IMR-90 (cell line): ENCODE data around the gene CD101. TPM values are rescaled to one million over a fixed set of nuclear protein-coding genes. Genes with fewer than 3 reads are reported as not detected.

Experiments
- ATAC-seq: fragments of 200-7000 bp; cut with Tn5 transposase; 2 replicates; pipeline ENCODE4 v1.9.1; 2020; ENCODE audit warnings: low read depth, mild to moderate bottlenecking, moderate library complexity
- BruUV-seq: library from RNA; stranded (reverse); fragments of 400-500 nt; replicated peaks from 2 replicates; lab custom pipeline; 2021; lab: Mats Ljungman, UMichigan
- CTCF ChIA-PET: fragments of 300-600 bp; formaldehyde crosslinking; extraction: SDS; loops from one replicate; lab custom pipeline; 2021; ENCODE audit warnings: antibody characterized with exemption; lab: Yijun Ruan, JAX
- POLR2A ChIA-PET: fragments of 300-600 bp; sonication (Branson Sonifier 250); formaldehyde crosslinking; loops from one replicate; lab custom pipeline; 2022; ENCODE audit warnings: antibody characterized with exemption; ENCODE audit not compliant: unreplicated experiment; lab: Charles Lee
- DNase-seq: peaks from one replicate; pipeline ENCODE4 v3.0.0; 2013
- H2AFZ ChIP-seq: replicated peaks from 2 replicates; pipeline ENCODE3; 2013; ENCODE audit warnings: low read length, mild to moderate bottlenecking; ENCODE audit not compliant: poor library complexity
- H2AK5ac ChIP-seq: 2 replicates; pipeline ENCODE4 v1.6.1; 2013; ENCODE audit warnings: low read depth, low read length, inconsistent platforms
- H2AK9ac ChIP-seq: replicated peaks from 2 replicates; pipeline ENCODE3; 2013; ENCODE audit warnings: mild to moderate bottlenecking, low read depth, low read length, moderate library complexity; ENCODE audit not compliant: poor library complexity
- H2BK120ac ChIP-seq: 2 replicates; pipeline ENCODE4 v1.6.1; 2013; ENCODE audit warnings: low read depth, low read length, inconsistent platforms
- H2BK15ac ChIP-seq: 3 replicates; pipeline ENCODE4 v1.6.1; 2013; ENCODE audit warnings: low read depth, low read length, inconsistent platforms
- H2BK20ac ChIP-seq: 2 replicates; pipeline ENCODE4 v1.6.1; 2013; ENCODE audit warnings: low read depth, mild to moderate bottlenecking, inconsistent platforms, low read length, moderate library complexity
- H2BK5ac ChIP-seq: 2 replicates; pipeline ENCODE4 v1.6.1; 2013; ENCODE audit warnings: mild to moderate bottlenecking, low read depth, low read length, inconsistent platforms; ENCODE audit not compliant: poor library complexity, severe bottlenecking
- H3K14ac ChIP-seq: replicated peaks from 2 replicates; pipeline ENCODE4 v1.6.1; 2013; ENCODE audit warnings: low read depth, low read length, inconsistent platforms
- H3K18ac ChIP-seq: 2 replicates; pipeline ENCODE4 v1.6.1; 2013; ENCODE audit warnings: low read depth, low read length, control low read depth
- H3K23ac ChIP-seq: 2 replicates; pipeline ENCODE4 v1.6.1; 2013; ENCODE audit warnings: low read depth, low read length, inconsistent platforms
- H3K27ac ChIP-seq: 2 replicates; pipeline ENCODE4 v1.5.1; 2013; ENCODE audit warnings: mild to moderate bottlenecking, control low read depth, low read length; ENCODE audit not compliant: insufficient read depth
- H3K27me3 ChIP-seq: 2 replicates; pipeline ENCODE4 v1.6.1; 2013; ENCODE audit warnings: low read length; ENCODE audit not compliant: control insufficient read depth, insufficient read depth
- H3K36me3 ChIP-seq: 2 replicates; pipeline ENCODE4 v1.6.1; 2013; ENCODE audit warnings: low read length, mixed read lengths; ENCODE audit not compliant: control insufficient read depth, insufficient read depth
- H3K4ac ChIP-seq: 2 replicates; pipeline ENCODE4 v1.6.1; 2013; ENCODE audit warnings: low read depth, low read length, inconsistent platforms
- H3K4me1 ChIP-seq: 2 replicates; pipeline ENCODE4 v1.6.1; 2013; ENCODE audit warnings: low read length, mixed read lengths; ENCODE audit not compliant: control insufficient read depth, insufficient read depth
- H3K4me2 ChIP-seq: 2 replicates; pipeline ENCODE4 v1.6.1; 2013; ENCODE audit warnings: low read depth, mild to moderate bottlenecking, control low read depth, low read length, moderate library complexity
- H3K4me3 ChIP-seq: 2 replicates; pipeline ENCODE4 v1.5.1; 2013; ENCODE audit warnings: low read depth, mild to moderate bottlenecking, control low read depth, low read length, moderate library complexity; ENCODE audit not compliant: insufficient read depth
- H3K56ac ChIP-seq: 2 replicates; pipeline ENCODE4 v1.6.1; 2013; ENCODE audit warnings: low read length, inconsistent platforms; ENCODE audit not compliant: insufficient read depth; ENCODE audit errors: extremely low read depth
- H3K79me1 ChIP-seq, 2 experiments: 2 replicates each; pipeline ENCODE4 v1.6.1; 2013; ENCODE audit warnings: low read length in 2 of 2, inconsistent platforms in 1 of 2, low read depth in 1 of 2
- H3K9ac ChIP-seq: 2 replicates; pipeline ENCODE4 v1.6.1; 2013; ENCODE audit warnings: low read depth, low read length, control low read depth
- H3K9me1 ChIP-seq: 2 replicates; pipeline ENCODE4 v1.6.1; 2013; ENCODE audit warnings: low read length, inconsistent platforms; ENCODE audit not compliant: insufficient read depth
- H3K9me3 ChIP-seq: 2 replicates; pipeline ENCODE4 v1.6.1; 2013; ENCODE audit warnings: low read length; ENCODE audit not compliant: control insufficient read depth, insufficient read depth
- H4K20me1 ChIP-seq: 2 replicates; pipeline ENCODE4 v1.6.1; 2013; ENCODE audit warnings: low read length, inconsistent platforms; ENCODE audit not compliant: insufficient read depth
- H4K5ac ChIP-seq: 2 replicates; pipeline ENCODE4 v1.6.1; 2013; ENCODE audit warnings: mild to moderate bottlenecking, low read depth, low read length, control low read depth
- H4K8ac ChIP-seq, 2 experiments: 2 replicates each; pipeline ENCODE4 v1.6.1; 2013; ENCODE audit warnings: low read depth in 2 of 2, low read length in 2 of 2, control low read depth in 1 of 2, inconsistent platforms in 1 of 2
- H4K91ac ChIP-seq: 2 replicates; pipeline ENCODE4 v1.6.1; 2013; ENCODE audit warnings: low read depth, low read length, inconsistent platforms; ENCODE audit not compliant: insufficient read depth
- BHLHE40 ChIP-seq: fragments of 150-350 bp; IDR thresholded peaks from 2 replicates; pipeline ENCODE4 v1.6.1; 2016; ENCODE audit warnings: mild to moderate bottlenecking, low read depth, low read length
- CTCF ChIP-seq: conservative IDR thresholded peaks from 2 replicates; pipeline ENCODE4 v1.5.1; 2012; ENCODE audit warnings: mild to moderate bottlenecking, low read depth, low read length, improper control_type of control experiment
- MAFK ChIP-seq: IDR thresholded peaks from 2 replicates; pipeline ENCODE4 v1.6.1; 2012; ENCODE audit warnings: low read depth, low read length, improper control_type of control experiment
- NFE2L2 ChIP-seq: fragments of 150-350 bp; IDR thresholded peaks from 2 replicates; pipeline ENCODE4 v1.6.1; 2016; ENCODE audit warnings: low read depth, mild to moderate bottlenecking, low read length
- POLR2A ChIP-seq: IDR thresholded peaks from 2 replicates; pipeline ENCODE4 v1.6.1; 2012; ENCODE audit warnings: mild to moderate bottlenecking, low read depth, low read length
- SMC3 ChIP-seq: fragments of 150-350 bp; IDR thresholded peaks from 2 replicates; pipeline ENCODE4 v1.6.1; 2016; ENCODE audit warnings: low read depth, mild to moderate bottlenecking, antibody characterized with exemption, low read length, moderate library complexity
- USF2 ChIP-seq: fragments of 150-350 bp; IDR thresholded peaks from 2 replicates; pipeline ENCODE4 v1.6.1; 2017; ENCODE audit warnings: mild to moderate bottlenecking, antibody characterized with exemption, low read length, low read depth
- WGBS, 2 experiments: methylation state at CpG; one replicate each; pipeline versions ENCODE4 v1.1.5 to v1.1.7; 2013; ENCODE audit warnings: missing lambda C conversion rate in 2 of 2; ENCODE audit not compliant: insufficient read length in 1 of 2; ENCODE audit errors: extremely low coverage in 2 of 2; 5-methylcytosine and 5-hydroxymethylcytosine counted together
- dilution Hi-C: fragments of 300-500 bp; cut with HindIII; formaldehyde crosslinking; loops from one replicate; pipeline ENCODE4 v1.14.3; 2018; ENCODE audit warnings: low sequenced_read_pairs; ENCODE audit not compliant: unreplicated experiment
- in situ Hi-C: fragments of 300-500 bp; cut with MboI; formaldehyde crosslinking; loops from 3 replicates; pipeline ENCODE4 v1.14.3; 2019; ENCODE audit warnings: low sequenced_read_pairs, inconsistent platforms, mixed read lengths
- intact Hi-C: fragments of 100-400 bp; cut with micrococcal nuclease; formaldehyde crosslinking; loops from 2 replicates; pipeline ENCODE4 v1.10.0; 2022
- polyA plus RNA-seq, 3 experiments: library from polyadenylated mRNA; depleted of rRNA; stranded (reverse); fragments of >200 nt; gene quantifications; 2 replicates each; pipeline ENCODE4 v1.2.3, GENCODE V29; 2012; ENCODE audit warnings: low replicate concordance in 1 of 3
- total RNA-seq: library from RNA; depleted of rRNA; stranded (reverse); fragments of >200 nt; gene quantifications from 2 replicates; pipeline ENCODE4 v1.2.3, GENCODE V29; 2012

CD101 gene
- total and polyA plus RNA-seq, 2 of the 4 experiments (the other 2 are of a cell fraction): not detected

- TF ChIP-seq CTCF: no peak
- no peak for TF ChIP-seq POLR2A
These were observed 57.2 kb downstream of the CD101 start (continued) for GRCh38 chr1:117058810-117059209.

GRCh38 chr1:117059334-117059677 is 57.7 kb downstream of the CD101 start:
- Histone ChIP-seq H2AK9ac (no peak overlapping the region), H2BK5ac (no peak overlapping the region), H3K9ac (peak overlapping the region; percentile 65; the same call in 1 of the 2 replicates), H2AK5ac (no peak overlapping the region), H3K9me3 (no peaks in the 10 kb centered on the region), H3K79me1 (peaks cover 0 to 11% of the 10 kb centered on the region in 2 experiments; a peak in 2 of 4 replicates), H3K9me1 (peaks cover 3% of the 10 kb centered on the region; the same call in 1 of the 2 replicates), H4K91ac (no peak overlapping the region; the same call in 1 of the 2 replicates), H3K27me3 (no peaks in the 10 kb centered on the region), H3K27ac (peak overlapping the region; percentile 31; the same call in 1 of the 2 replicates), H3K4me3 (peak overlapping the region; percentile 64), H3K23ac (0 out of 2 replicates have a peak overlapping the region, but pooled peaks have one; percentile 18), H4K8ac (peak overlapping the region in 1 of 2 experiments; percentile 64; a peak in 1 of 4 replicates), H3K14ac (no peak overlapping the region), H3K4ac (no peak overlapping the region), H2BK20ac (no peak overlapping the region), H2AFZ (peak overlapping the region; percentile 94), H3K4me1 (no peaks in the 10 kb centered on the region; the same call in 1 of the 2 replicates), H3K36me3 (no peaks in the 10 kb centered on the region), H2BK15ac (no peak overlapping the region), H4K5ac (no peak overlapping the region), H3K4me2 (peak overlapping the region; percentile 86), H2BK120ac (no peak overlapping the region), H3K18ac (no peak overlapping the region), H3K56ac (no peak overlapping the region), H4K20me1 (no peaks in the 10 kb centered on the region)
- no TSS peak for BruUV-seq
- intact Hi-C loops: loop anchor here (10.0 kb wide), 1 partner anchor 215 kb away; no protein-coding TSS in a partner anchor
- WGBS, 2 experiments: no CpG with 5 or more reads among the region's 18 CpGs
- ATAC-seq (no peak), DNase-seq (no peak)
- TF ChIP-seq MAFK: no peak
- no peak for TF ChIP-seq BHLHE40
- no peak for TF ChIP-seq USF2
- no peak for TF ChIP-seq SMC3
- TF ChIP-seq NFE2L2: no peak
- in situ Hi-C loops: no loop called here
- dilution Hi-C loops: no loop called here
- CTCF ChIA-PET: interaction anchor here (0.6 kb wide), 1 partner anchor 300 kb away, joined by 3 read pairs; no protein-coding TSS in a partner anchor
- POLR2A ChIA-PET: no interaction called here
